Measurements from ENCODE around the gene RASGRP1.
A peak's percentile ranks its signal among the peaks of the same experiment; 100 is the strongest.

RASGRP1 gene

DNA sequence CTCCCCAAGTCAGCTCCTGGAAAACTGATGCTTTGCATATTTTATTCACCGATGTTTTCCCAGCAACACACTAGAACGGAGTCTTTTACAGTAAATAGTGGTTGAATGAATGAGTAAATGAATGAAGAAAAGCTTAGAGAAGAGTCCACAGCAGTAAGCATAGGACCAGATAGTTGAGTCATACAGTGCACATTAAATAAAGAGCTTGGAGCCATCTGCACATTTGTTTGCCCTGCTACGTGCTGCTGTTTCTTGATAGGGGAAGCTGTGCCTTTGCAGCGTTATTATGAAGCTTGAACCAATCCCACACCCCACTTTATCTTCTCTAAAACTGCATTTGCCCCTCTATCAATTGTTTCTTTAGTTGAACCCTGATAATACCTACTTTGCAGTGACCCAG lies 109.5 kb downstream of the RASGRP1 start:
- H3K4me2 ChIP-seq (ENCODE audit: low read length), result peak overlapping the region; percentile 89
- no peak overlapping the region for H3K23ac ChIP-seq (ENCODE audit: low read length)
- no peak for DNase-seq
- H2BK120ac ChIP-seq (ENCODE audit: insufficient read depth, low read length, poor library complexity), result no peak overlapping the region
- no peak overlapping the region for H4K91ac ChIP-seq (ENCODE audit: low read depth, low read length)
- no peak overlapping the region for H2BK5ac ChIP-seq (ENCODE audit: low read depth, low read length, poor library complexity)
- peak overlapping the region; percentile 90 for H3K4ac ChIP-seq (ENCODE audit: low read depth, low read length)
- no peak overlapping the region for H3K18ac ChIP-seq (ENCODE audit: low read length)
- no peak overlapping the region for H2AFZ ChIP-seq (ENCODE audit: insufficient read depth, low read length, poor library complexity)
- peaks cover 3% of the 10 kb centered on the region in 2 experiments for H3K36me3 ChIP-seq (ENCODE audit: control insufficient read depth in 1 of 2, insufficient read depth in 2 of 2, low read length in 2 of 2)
- H3K9me3 ChIP-seq (ENCODE audit: insufficient read depth, low read depth, low read length), result no peaks in the 10 kb centered on the region
- peaks cover 4% of the 10 kb centered on the region for H3K79me1 ChIP-seq (ENCODE audit: low read length)
- no peak overlapping the region for H2AK5ac ChIP-seq (ENCODE audit: low read length)
- no peak overlapping the region for H3K14ac ChIP-seq (ENCODE audit: low read length)
- peaks cover 7 to 20% of the 10 kb centered on the region in 2 experiments for H3K4me1 ChIP-seq (ENCODE audit: control insufficient read depth in 1 of 2, insufficient read depth in 2 of 2, low read length in 2 of 2)
- no CpG with 5 or more reads among the region's 4 CpGs for WGBS (ENCODE audit: extremely low coverage, insufficient coverage, insufficient read length)
- no peak overlapping the region for H2BK12ac ChIP-seq (ENCODE audit: low read length)
- no peak overlapping the region for H3K27ac ChIP-seq (ENCODE audit: low read depth, low read length)
- H3K4me3 ChIP-seq (ENCODE audit: low read depth, low read length), result no peak overlapping the region
- no peak overlapping the region for H4K12ac ChIP-seq (ENCODE audit: low read depth, low read length)
- H3K79me2 ChIP-seq (ENCODE audit: control insufficient read depth, insufficient read depth, low read length, poor library complexity), result peaks cover 18% of the 10 kb centered on the region
- H4K8ac ChIP-seq (ENCODE audit: low read depth, low read length), result no peak overlapping the region
- H3K9ac ChIP-seq (ENCODE audit: low read length), result peak overlapping the region; percentile 79
- no peaks in the 10 kb centered on the region for H3K27me3 ChIP-seq (ENCODE audit: insufficient read depth, low read length)

DNA sequence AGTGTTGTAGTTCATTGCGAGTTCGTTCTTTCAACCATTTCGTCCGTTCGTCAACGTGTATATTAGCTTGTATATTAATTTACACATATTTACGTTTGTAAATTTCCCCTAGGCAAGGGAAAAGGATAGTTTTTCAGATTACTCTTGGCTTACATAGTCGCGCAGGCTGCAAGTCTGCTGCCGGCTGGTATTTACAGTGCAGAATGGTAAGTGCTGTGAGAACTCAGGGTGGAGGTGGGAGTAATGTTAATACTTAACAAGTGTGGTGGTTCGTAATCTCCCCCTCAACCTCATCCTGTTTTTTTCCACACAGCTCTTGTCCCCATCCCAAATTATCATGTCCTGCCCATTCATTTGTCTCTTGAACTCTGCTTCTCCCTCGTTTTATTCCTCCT lies 109.9 kb downstream of the RASGRP1 start:
- Histone ChIP-seq H3K4me3 (ENCODE audit: low read depth, low read length) (peak overlapping the region; percentile 84), H3K79me1 (ENCODE audit: low read length) (peaks cover 4% of the 10 kb centered on the region), H3K23ac (ENCODE audit: low read length) (no peak overlapping the region), H3K4me2 (ENCODE audit: low read length) (peak overlapping the region; percentile 89), H4K8ac (ENCODE audit: low read depth, low read length) (no peak overlapping the region), H2AFZ (ENCODE audit: insufficient read depth, low read length, poor library complexity) (peak overlapping the region; percentile 99), H3K9ac (ENCODE audit: low read length) (peak overlapping the region; percentile 79), H3K27ac (ENCODE audit: low read depth, low read length) (peak overlapping the region; percentile 95), H3K27me3 (ENCODE audit: insufficient read depth, low read length) (no peaks in the 10 kb centered on the region), H2BK5ac (ENCODE audit: low read depth, low read length, poor library complexity) (no peak overlapping the region), H2AK5ac (ENCODE audit: low read length) (no peak overlapping the region), H2BK12ac (ENCODE audit: low read length) (no peak overlapping the region), H3K9me3 (ENCODE audit: insufficient read depth, low read depth, low read length) (no peaks in the 10 kb centered on the region), H4K12ac (ENCODE audit: low read depth, low read length) (no peak overlapping the region), H3K4me1 (ENCODE audit: control insufficient read depth in 1 of 2, insufficient read depth in 2 of 2, low read length in 2 of 2) (peaks cover 7 to 20% of the 10 kb centered on the region in 2 experiments), H3K14ac (ENCODE audit: low read length) (no peak overlapping the region), H3K36me3 (ENCODE audit: control insufficient read depth in 1 of 2, insufficient read depth in 2 of 2, low read length in 2 of 2) (peaks cover 3% of the 10 kb centered on the region in 2 experiments), H3K79me2 (ENCODE audit: control insufficient read depth, insufficient read depth, low read length, poor library complexity) (peaks cover 18% of the 10 kb centered on the region), H2BK120ac (ENCODE audit: insufficient read depth, low read length, poor library complexity) (no peak overlapping the region), H3K4ac (ENCODE audit: low read depth, low read length) (peak overlapping the region; percentile 90), H3K18ac (ENCODE audit: low read length) (no peak overlapping the region), H4K91ac (ENCODE audit: low read depth, low read length) (no peak overlapping the region)
- no CpG with 5 or more reads among the region's 12 CpGs for WGBS (ENCODE audit: extremely low coverage, insufficient coverage, insufficient read length)
- no peak for DNase-seq

DNA sequence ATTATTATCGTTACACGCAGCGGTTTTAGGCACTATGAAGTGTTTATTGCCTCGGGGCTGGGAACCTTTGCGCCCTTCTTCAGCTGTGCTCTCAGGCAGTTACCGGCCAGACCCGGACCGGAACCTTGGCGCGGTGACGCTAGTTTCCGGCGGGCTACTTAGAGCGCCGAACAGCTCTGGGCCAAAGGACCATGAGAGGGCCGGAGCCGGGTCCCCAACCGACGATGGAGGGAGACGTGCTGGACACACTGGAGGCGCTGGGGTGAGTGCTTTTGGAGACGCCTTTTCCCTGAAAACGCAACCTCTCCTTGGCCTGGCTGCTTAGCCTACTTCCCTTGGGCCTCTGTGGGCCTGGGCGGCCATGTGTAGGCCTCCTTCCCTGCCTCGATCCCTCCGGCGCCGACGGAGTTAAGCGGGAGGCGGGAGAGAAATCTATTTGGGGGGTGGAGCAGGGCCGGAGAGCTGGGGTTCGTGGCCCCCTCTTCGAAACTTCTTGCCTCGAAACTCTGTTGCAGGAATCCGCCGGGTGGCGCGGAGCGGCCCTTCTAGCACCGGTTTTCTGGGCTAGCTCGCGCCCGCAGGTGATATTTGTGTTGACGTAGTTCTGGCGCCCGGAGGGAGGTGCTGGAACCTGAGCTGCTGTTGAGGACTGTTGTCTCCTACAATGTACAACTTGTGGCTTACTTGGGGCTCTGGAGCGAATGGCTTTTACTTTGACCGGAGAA lies 110.5 kb downstream of the RASGRP1 start, which contains the start of gene FAM98B:
Gene FAM98B, plus strand, starts transcription at position 157 of the 725 bp plus-strand sequence. Its CDS starts 35 bp downstream, at position 192.
- no peaks in the 10 kb centered on the region for H3K27me3 ChIP-seq (ENCODE audit: insufficient read depth, low read length)
- H3K27ac ChIP-seq (ENCODE audit: low read depth, low read length), result peak within 1 kb of the TSS; percentile 95
- H3K23ac ChIP-seq (ENCODE audit: low read length), result no peak within 1 kb of the TSS
- H3K4me2 ChIP-seq (ENCODE audit: low read length), result peak within 1 kb of the TSS; percentile 89
- peak within 1 kb of the TSS; percentile 79 for H3K9ac ChIP-seq (ENCODE audit: low read length)
- H2BK12ac ChIP-seq (ENCODE audit: low read length), result no peak within 1 kb of the TSS
- WGBS (ENCODE audit: extremely low coverage, insufficient coverage, insufficient read length), result no CpG with 5 or more reads among the region's 49 CpGs
- peaks cover under 1 to 3% of the 10 kb centered on the region in 2 experiments for H3K36me3 ChIP-seq (ENCODE audit: control insufficient read depth in 1 of 2, insufficient read depth in 2 of 2, low read length in 2 of 2)
- peaks cover 5 to 17% of the 10 kb centered on the region in 2 experiments for H3K4me1 ChIP-seq (ENCODE audit: control insufficient read depth in 1 of 2, insufficient read depth in 2 of 2, low read length in 2 of 2)
- DNase-seq, result peak; percentile 96 to 99
- peak within 1 kb of the TSS; percentile 95 for H2BK5ac ChIP-seq (ENCODE audit: low read depth, low read length, poor library complexity)
- H3K4ac ChIP-seq (ENCODE audit: low read depth, low read length), result peak within 1 kb of the TSS; percentile 92
- H2AFZ ChIP-seq (ENCODE audit: insufficient read depth, low read length, poor library complexity), result peak within 1 kb of the TSS; percentile 99
- peak within 1 kb of the TSS; percentile 84 for H3K4me3 ChIP-seq (ENCODE audit: low read depth, low read length)
- H2BK120ac ChIP-seq (ENCODE audit: insufficient read depth, low read length, poor library complexity), result peak within 1 kb of the TSS; percentile 99
- H3K9me3 ChIP-seq (ENCODE audit: insufficient read depth, low read depth, low read length), result no peaks in the 10 kb centered on the region
- H4K12ac ChIP-seq (ENCODE audit: low read depth, low read length), result peak within 1 kb of the TSS; percentile 99
- H3K79me1 ChIP-seq (ENCODE audit: low read length), result peaks cover 4% of the 10 kb centered on the region
- peak within 1 kb of the TSS; percentile 100 for H4K8ac ChIP-seq (ENCODE audit: low read depth, low read length)
- H3K79me2 ChIP-seq (ENCODE audit: control insufficient read depth, insufficient read depth, low read length, poor library complexity), result peaks cover 14% of the 10 kb centered on the region
- peak within 1 kb of the TSS; percentile 57 for H2AK5ac ChIP-seq (ENCODE audit: low read length)
- peak within 1 kb of the TSS; percentile 96 for H4K91ac ChIP-seq (ENCODE audit: low read depth, low read length)
- peak within 1 kb of the TSS; percentile 96 for H3K18ac ChIP-seq (ENCODE audit: low read length)
- peak within 1 kb of the TSS; percentile 99 for H3K14ac ChIP-seq (ENCODE audit: low read length)

DNA sequence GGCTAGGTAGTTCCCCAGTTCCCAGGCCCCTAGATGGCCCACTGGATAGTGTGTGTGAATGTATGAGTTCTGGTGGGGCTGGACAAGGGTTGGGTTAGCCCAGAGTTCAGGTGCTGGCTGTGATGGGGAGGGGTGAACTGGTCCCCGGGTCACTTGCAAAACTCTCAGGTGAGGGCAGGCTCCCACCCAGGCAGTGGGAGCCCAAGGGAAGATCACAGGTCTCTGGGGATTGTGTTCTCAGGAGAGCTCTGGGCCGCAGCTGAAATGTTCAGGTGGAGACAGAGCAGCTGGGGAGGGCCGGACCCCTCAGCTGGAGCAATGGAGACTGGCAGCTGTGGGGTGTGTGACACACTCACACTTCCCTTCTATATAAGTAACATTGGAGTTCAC lies 123.5 kb downstream of the RASGRP1 start:
- Histone ChIP-seq H4K8ac (ENCODE audit: low read depth, low read length) (peak overlapping the region; percentile 63), H3K4me2 (ENCODE audit: low read length) (no peak overlapping the region), H3K27me3 (ENCODE audit: insufficient read depth, low read length) (no peaks in the 10 kb centered on the region), H2BK5ac (ENCODE audit: low read depth, low read length, poor library complexity) (peak overlapping the region; percentile 50), H3K4me3 (ENCODE audit: low read depth, low read length) (no peak overlapping the region), H3K4ac (ENCODE audit: low read depth, low read length) (no peak overlapping the region), H2BK120ac (ENCODE audit: insufficient read depth, low read length, poor library complexity) (peak overlapping the region; percentile 85), H2BK12ac (ENCODE audit: low read length) (peak overlapping the region; percentile 70), H3K27ac (ENCODE audit: low read depth, low read length) (peak overlapping the region; percentile 51), H4K12ac (ENCODE audit: low read depth, low read length) (peak overlapping the region; percentile 6), H3K9ac (ENCODE audit: low read length) (no peak overlapping the region), H3K23ac (ENCODE audit: low read length) (no peak overlapping the region), H3K18ac (ENCODE audit: low read length) (peak overlapping the region; percentile 63), H3K4me1 (ENCODE audit: control insufficient read depth in 1 of 2, insufficient read depth in 2 of 2, low read length in 2 of 2) (peaks cover 12 to 20% of the 10 kb centered on the region in 2 experiments), H3K79me1 (ENCODE audit: low read length) (peaks cover 9% of the 10 kb centered on the region), H4K91ac (ENCODE audit: low read depth, low read length) (peak overlapping the region; percentile 87), H2AK5ac (ENCODE audit: low read length) (peak overlapping the region; percentile 62), H2AFZ (ENCODE audit: insufficient read depth, low read length, poor library complexity) (no peak overlapping the region), H3K9me3 (ENCODE audit: insufficient read depth, low read depth, low read length) (no peaks in the 10 kb centered on the region), H3K79me2 (ENCODE audit: control insufficient read depth, insufficient read depth, low read length, poor library complexity) (no peaks in the 10 kb centered on the region), H3K36me3 (ENCODE audit: control insufficient read depth in 1 of 2, insufficient read depth in 2 of 2, low read length in 2 of 2) (no peaks in the 10 kb centered on the region), H3K14ac (ENCODE audit: low read length) (peak overlapping the region; percentile 71)
- WGBS (ENCODE audit: extremely low coverage, insufficient coverage, insufficient read length), result no CpG with 5 or more reads among the region's 3 CpGs
- DNase-seq, result no peak
